Measurements from ENCODE around the gene FAM53A. TPM values are rescaled to one million over a fixed set of nuclear protein-coding genes. Genes with fewer than 3 reads are reported as not detected.

The FAM53A gene
- total and polyA plus RNA-seq, 2 of the 13 experiments (the other 11 are each of a cell fraction or from before 2014, with no cell fraction given), result 0.48 to 1.1 TPM

- 0 out of 2 replicates have a peak, but pooled peaks have one; percentile 51 for TF ChIP-seq SNAPC4 (CRISPR knock-in tag; IDR thresholded peaks at IDR 0.05)
- peak; percentile 91; the same call in 1 of the 2 replicates for TF ChIP-seq ZNF224 (CRISPR knock-in tag; IDR thresholded peaks at IDR 0.05)
- no peak for TF ChIP-seq PHF5A (CRISPR knock-in tag; IDR thresholded peaks at IDR 0.05; ENCODE audit: low read depth, unreplicated experiment)
- TF ChIP-seq TOPORS (CRISPR knock-in tag; IDR thresholded peaks at IDR 0.05), result peak; percentile 96
- peak; percentile 99 for TF ChIP-seq TMF1 (CRISPR knock-in tag; IDR thresholded peaks at IDR 0.05; ENCODE audit: low read depth)
- TF ChIP-seq TFAP4 (IDR thresholded peaks at IDR 0.05; ENCODE audit: borderline replicate concordance, low read depth), result no peak; the same call in 1 of the 2 replicates
- TF ChIP-seq ARID2 (CRISPR knock-in tag; IDR thresholded peaks at IDR 0.05; ENCODE audit: borderline replicate concordance), result peak; percentile 98
- TF ChIP-seq ETV5 (CRISPR knock-in tag; IDR thresholded peaks at IDR 0.05; ENCODE audit: borderline replicate concordance), result peak; percentile 76
- TF ChIP-seq AKNA (CRISPR knock-in tag; IDR thresholded peaks at IDR 0.05; ENCODE audit: borderline replicate concordance), result peak; percentile 98
- peak; percentile 86; the same call in 1 of the 2 replicates for TF ChIP-seq ZNF20 (CRISPR knock-in tag; IDR thresholded peaks at IDR 0.05)
- TF ChIP-seq ZSCAN20 (CRISPR knock-in tag; IDR thresholded peaks at IDR 0.05; ENCODE audit: borderline replicate concordance), result peak; percentile 98
- peak; percentile 93 for TF ChIP-seq ZNF44 (CRISPR knock-in tag; IDR thresholded peaks at IDR 0.05)
- TF ChIP-seq HNRNPLL (IDR thresholded peaks at IDR 0.05; ENCODE audit: low read depth, low read length, poor library complexity, severe bottlenecking), result peak; percentile 44
- TF ChIP-seq ZKSCAN5 (CRISPR knock-in tag; IDR thresholded peaks at IDR 0.05), result no peak
- TF ChIP-seq ZNF816 (CRISPR knock-in tag; IDR thresholded peaks at IDR 0.05; ENCODE audit: borderline replicate concordance), result peak; percentile 97; the same call in 1 of the 2 replicates
- TF ChIP-seq CENPX (CRISPR knock-in tag; IDR thresholded peaks at IDR 0.05), result no peak
- TF ChIP-seq ZNF34 (CRISPR knock-in tag; IDR thresholded peaks at IDR 0.05; ENCODE audit: borderline replicate concordance), result 0 out of 2 replicates have a peak, but pooled peaks have one; percentile 66
- TF ChIP-seq SYNCRIP (IDR thresholded peaks at IDR 0.05; ENCODE audit: insufficient read depth, low read depth, low read length), result no peak
Observed at GRCh38 chr4:1712216-1713002, 28.3 kb upstream of the FAM53A start, which contains the start of gene SLBP (continued).

Measured in HepG2 (cell line).